Vagina (tissue), 2 donors: ENCODE data around the gene FAF2.

ENCODE experiments used
- CTCF ChIP-seq, 3 experiments: fragments of 450-650 bp in 2 of 3; fragments of 200-600 bp in 1 of 3; sonication (generic) in 1 of 3; IDR thresholded peaks; one replicate each; pipeline ENCODE4 v1.5.1; 2017 to 2019; ENCODE audit warnings: antibody characterized with exemption in 3 of 3, mild to moderate bottlenecking in 2 of 3, moderate library complexity in 2 of 3
- POLR2A ChIP-seq, 2 donors: fragments of 450-650 bp; IDR thresholded peaks; one replicate each; pipeline ENCODE4 v1.6.1; 2017; ENCODE audit warnings: antibody characterized with exemption in 2 of 2, mild to moderate bottlenecking in 2 of 2, moderate library complexity in 2 of 2
- POLR2AphosphoS5 ChIP-seq, 2 donors: sonication (generic); formaldehyde crosslinking; IDR thresholded peaks; one replicate each; pipeline ENCODE4 v1.9.0; 2017; ENCODE audit warnings: antibody characterized with exemption in 2 of 2, mild to moderate bottlenecking in 2 of 2, low read depth in 1 of 2; ENCODE audit not compliant: insufficient read depth in 1 of 2

- TF ChIP-seq CTCF (IDR thresholded peaks at IDR 0.05) (no peak), POLR2A (IDR thresholded peaks at IDR 0.05) (no peak), POLR2AphosphoS5 (IDR thresholded peaks at IDR 0.05; ENCODE audit: insufficient read depth in 1 of 2, low read depth in 1 of 2) (no peak)
Measured at GRCh38 chr5:176508603-176509002, 60.4 kb downstream of the FAF2 start.
